Panc1 (cell line): ENCODE results near the gene MDGA2. TPM values are rescaled to one million over a fixed set of nuclear protein-coding genes. Genes with fewer than 3 reads are reported as not detected.

Experiments used
- ATAC-seq: fragments of 200-7000 bp; cut with Tn5 transposase; 2 replicates; pipeline ENCODE4 v1.9.1; 2020; ENCODE audit warnings: mild to moderate bottlenecking, moderate library complexity
- BruUV-seq: library from RNA; stranded (reverse); fragments of 400-500 nt; replicated peaks from 2 replicates; lab custom pipeline; 2021; lab: Mats Ljungman, UMichigan
- CTCF ChIA-PET: fragments of 300-600 bp; sonication (Branson Sonifier 250); formaldehyde crosslinking; loops from one replicate; lab custom pipeline; 2022; ENCODE audit warnings: antibody characterized with exemption; lab: Charles Lee
- POLR2A ChIA-PET: fragments of 300-600 bp; sonication (Branson Sonifier 250); formaldehyde crosslinking; loops from one replicate; lab custom pipeline; 2022; ENCODE audit warnings: antibody characterized with exemption; lab: Charles Lee
- DNase-seq: peaks from one replicate; pipeline ENCODE4 v3.0.0-alpha.2; 2010; ENCODE audit warnings: low read depth, low spot score
- H3K27ac ChIP-seq: 2 replicates; pipeline ENCODE4 v1.5.1; 2011; ENCODE audit warnings: mild to moderate bottlenecking, low read length, inconsistent platforms
- H3K27me3 ChIP-seq: fragments of 200-500 bp; sonication (Bioruptor generic); 2 replicates; pipeline ENCODE4 v1.6.0; 2014; ENCODE audit warnings: low read length, inconsistent platforms; ENCODE audit not compliant: control insufficient read depth, insufficient read depth
- H3K36me3 ChIP-seq: fragments of 200-500 bp; sonication (Bioruptor generic); 2 replicates; pipeline ENCODE4 v1.5.1; 2014; ENCODE audit warnings: inconsistent platforms, mild to moderate bottlenecking, low read length, moderate library complexity; ENCODE audit not compliant: control insufficient read depth, insufficient read depth
- H3K4me1 ChIP-seq: 2 replicates; pipeline ENCODE4 v1.5.1; 2011; ENCODE audit warnings: inconsistent platforms, mild to moderate bottlenecking, low read length, moderate library complexity; ENCODE audit not compliant: control insufficient read depth, insufficient read depth
- H3K4me3 ChIP-seq, 2 experiments: 2 replicates each; pipeline ENCODE4 v1.5.1; 2011 to 2012; ENCODE audit warnings: low read depth in 2 of 2, low read length in 2 of 2, mild to moderate bottlenecking in 2 of 2, inconsistent platforms in 1 of 2, moderate library complexity in 1 of 2
- H3K9me3 ChIP-seq: fragments of 200-500 bp; sonication (Bioruptor generic); 2 replicates; pipeline ENCODE4 v1.5.1; 2014; ENCODE audit warnings: low read depth, mild to moderate bottlenecking, inconsistent platforms, low read length, moderate library complexity; ENCODE audit not compliant: control insufficient read depth, insufficient read depth
- CTCF ChIP-seq: fragments of 450-650 bp; IDR thresholded peaks from 2 replicates; pipeline ENCODE4 v1.5.1; 2017; ENCODE audit warnings: mild to moderate bottlenecking
- POLR2AphosphoS5 ChIP-seq: IDR thresholded peaks from 2 replicates; pipeline ENCODE4 v1.6.1; 2012; ENCODE audit warnings: mild to moderate bottlenecking, low read depth, low read length, moderate library complexity
- REST ChIP-seq, 2 experiments: IDR thresholded peaks; 2 replicates each; pipeline ENCODE4 v1.6.1; 2011 to 2012; ENCODE audit warnings: low read depth in 2 of 2, control low read depth in 1 of 2, low read length in 1 of 2, mild to moderate bottlenecking in 1 of 2, moderate library complexity in 1 of 2; ENCODE audit not compliant: insufficient read depth in 1 of 2
- SIN3A ChIP-seq: IDR thresholded peaks from 2 replicates; pipeline ENCODE4 v1.6.1; 2012; ENCODE audit warnings: low read depth, mild to moderate bottlenecking, low read length, moderate library complexity, borderline replicate concordance; ENCODE audit not compliant: insufficient read depth
- TCF7L2 ChIP-seq: IDR thresholded peaks from 2 replicates; pipeline ENCODE4 v1.6.1; 2011; ENCODE audit warnings: mild to moderate bottlenecking, low read depth, low read length, inconsistent platforms
- in situ Hi-C: cut with HindIII; loops from 2 replicates; pipeline ENCODE4 v1.10.0; 2016; ENCODE audit warnings: low sequenced_read_pairs, low pct_unique_long_range_greater_than_20kb
- intact Hi-C: fragments of 100-400 bp; cut with micrococcal nuclease; formaldehyde crosslinking; loops from one replicate; pipeline ENCODE4 v1.10.0; 2022; ENCODE audit not compliant: unreplicated experiment
- total RNA-seq: library from RNA; stranded (reverse); gene quantifications from one replicate; pipeline ENCODE4 v1.2.1, GENCODE V29; 2021; ENCODE audit not compliant: unreplicated experiment

The MDGA2 gene
- total RNA-seq, 1 experiment from 2014 or later = not detected

DNA sequence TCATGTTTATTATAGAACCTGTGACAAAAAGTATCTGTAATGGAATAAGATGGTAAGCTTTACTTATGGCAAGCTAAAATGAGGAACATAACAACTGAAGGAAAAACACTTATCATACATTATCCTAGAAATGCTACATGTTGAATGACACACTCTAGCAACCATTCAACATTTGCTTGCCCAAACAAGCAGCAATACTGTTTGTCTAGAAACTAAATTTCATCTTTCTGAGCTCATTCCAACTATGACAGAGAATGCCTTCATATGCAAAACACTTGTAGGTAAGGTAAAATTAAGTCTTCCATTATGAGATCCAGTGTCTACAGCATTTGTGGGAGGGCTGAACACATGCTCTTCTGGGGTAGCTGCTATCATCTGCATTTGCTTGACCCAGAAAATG, 108.1 kb downstream of the MDGA2 start:
- ATAC-seq (no peak), DNase-seq (no peak)
- ChIA-PET POLR2A (no interaction called here), CTCF (no interaction called here)
- no peaks in the 10 kb centered on the region for H3K4me1 ChIP-seq
- no TSS peak for BruUV-seq
- TF ChIP-seq TCF7L2 (no peak), SIN3A (no peak), CTCF (no peak), REST (IDR thresholded peaks at IDR 0.05; ENCODE audit: insufficient read depth in 1 of 2, low read depth in 2 of 2, low read length in 1 of 2) (no peak), POLR2AphosphoS5 (no peak)
- no peaks in the 10 kb centered on the region for H3K27me3 ChIP-seq
- no peaks in the 10 kb centered on the region for H3K36me3 ChIP-seq
- intact Hi-C loops (no loop called here), in situ Hi-C loops (no loop called here)
- no peak overlapping the region for H3K4me3 ChIP-seq
- no peaks in the 10 kb centered on the region for H3K9me3 ChIP-seq
- no peak overlapping the region for H3K27ac ChIP-seq

GRCh38 chr14:47557894-47558293, 117.5 kb downstream of the MDGA2 start:
- no peak for ATAC-seq
- in situ Hi-C loops = no loop called here
- ChIA-PET POLR2A (no interaction called here), CTCF (no interaction called here)
- H3K27me3 ChIP-seq = no peaks in the 10 kb centered on the region
- no peaks in the 10 kb centered on the region for H3K9me3 ChIP-seq
- TF ChIP-seq POLR2AphosphoS5 (no peak), REST (IDR thresholded peaks at IDR 0.05; ENCODE audit: insufficient read depth in 1 of 2, low read depth in 2 of 2, low read length in 1 of 2) (no peak), TCF7L2 (no peak), CTCF (no peak), SIN3A (no peak)
- BruUV-seq = no TSS peak
- H3K27ac ChIP-seq = no peak overlapping the region
- H3K4me1 ChIP-seq = no peaks in the 10 kb centered on the region
- no peak for DNase-seq
- no peak overlapping the region for H3K4me3 ChIP-seq
- intact Hi-C loops = no loop called here
- no peaks in the 10 kb centered on the region for H3K36me3 ChIP-seq
